PC-9 (cell line): ENCODE data around the gene CHRNB1. TPM values are rescaled to one million over a fixed set of nuclear protein-coding genes. Genes with fewer than 3 reads are reported as not detected.

Source experiments
- BruUV-seq: library from RNA; stranded (reverse); fragments of 400-500 nt; replicated peaks from 2 replicates; lab custom pipeline; 2021; lab: Mats Ljungman, UMichigan
- CTCF ChIA-PET: fragments of 300-600 bp; sonication (Branson Sonifier 250); formaldehyde crosslinking; loops from one replicate; lab custom pipeline; 2022; ENCODE audit warnings: antibody characterized with exemption; lab: Charles Lee
- POLR2A ChIA-PET: fragments of 300-600 bp; sonication (Branson Sonifier 250); formaldehyde crosslinking; loops from one replicate; lab custom pipeline; 2022; ENCODE audit warnings: antibody characterized with exemption; ENCODE audit not compliant: unreplicated experiment; lab: Charles Lee
- DNase-seq, 2 experiments: peaks; one replicate each; pipeline versions ENCODE4 v3.0.0 to v3.0.0-alpha.2; 2015 to 2022; ENCODE audit warnings: mixed read lengths in 1 of 2
- H2AFZ ChIP-seq: fragments of 200-600 bp; sonication (generic); 2 replicates; pipeline ENCODE4 v1.8.1; 2017; ENCODE audit warnings: antibody characterized with exemption
- H3F3A ChIP-seq: fragments of 200-600 bp; sonication (generic); 2 replicates; pipeline ENCODE4 v1.8.1; 2017; ENCODE audit warnings: antibody characterized with exemption, mild to moderate bottlenecking, low read depth; ENCODE audit not compliant: insufficient read depth
- H3K27ac ChIP-seq: fragments of 200-600 bp; sonication (generic); 2 replicates; pipeline ENCODE4 v1.6.1; 2016; ENCODE audit warnings: mixed run types
- H3K27me3 ChIP-seq: fragments of 200-600 bp; sonication (generic); 2 replicates; pipeline ENCODE4 v1.6.1; 2016; ENCODE audit warnings: low read depth, mixed run types; ENCODE audit not compliant: insufficient read depth
- H3K36me3 ChIP-seq: fragments of 200-600 bp; sonication (generic); 2 replicates; pipeline ENCODE4 v1.6.1; 2016; ENCODE audit warnings: low read depth, mixed run types
- H3K4me1 ChIP-seq: fragments of 200-600 bp; sonication (generic); replicated peaks from 2 replicates; pipeline ENCODE4 v1.6.1; 2016; ENCODE audit warnings: mixed run types; ENCODE audit not compliant: insufficient read depth
- H3K4me2 ChIP-seq: fragments of 200-600 bp; sonication (generic); 2 replicates; pipeline ENCODE4 v1.6.1; 2017; ENCODE audit warnings: mixed run types
- H3K4me3 ChIP-seq: fragments of 200-600 bp; sonication (generic); 2 replicates; pipeline ENCODE4 v1.6.1; 2016; ENCODE audit warnings: mixed run types
- H3K79me2 ChIP-seq: fragments of 200-600 bp; sonication (generic); 2 replicates; pipeline ENCODE4 v1.6.1; 2017; ENCODE audit warnings: low read depth, mixed run types
- H3K9me2 ChIP-seq: fragments of 200-600 bp; sonication (generic); 2 replicates; pipeline ENCODE4 v1.8.1; 2017; ENCODE audit warnings: mild to moderate bottlenecking; ENCODE audit not compliant: insufficient read depth
- H3K9me3 ChIP-seq: fragments of 200-600 bp; sonication (generic); 2 replicates; pipeline ENCODE4 v1.8.1; 2016; ENCODE audit warnings: low read depth; ENCODE audit not compliant: insufficient read depth
- H4K20me1 ChIP-seq: fragments of 200-600 bp; sonication (generic); 2 replicates; pipeline ENCODE4 v1.8.1; 2017; ENCODE audit not compliant: insufficient read depth
- EZH2 ChIP-seq: fragments of 200-600 bp; sonication (generic); IDR thresholded peaks from 2 replicates; pipeline ENCODE4 v1.8.0; 2017; ENCODE audit warnings: antibody characterized with exemption, low read depth
- intact Hi-C: fragments of 100-400 bp; cut with micrococcal nuclease; formaldehyde crosslinking; loops from one replicate; pipeline ENCODE4 v1.10.0; 2022; ENCODE audit not compliant: unreplicated experiment
- total RNA-seq: library from RNA; stranded (reverse); gene quantifications from 2 replicates; pipeline ENCODE4 v1.2.3, GENCODE V29; 2021
- TF ChIP-seq, protein P1 (sequence below): fragments of 200-600 bp; sonication (generic); conservative IDR thresholded peaks from 2 replicates; pipeline ENCODE4 v1.6.1; 2017; ENCODE audit warnings: mixed run types, antibody characterized with exemption, mild to moderate bottlenecking, moderate library complexity

CHRNB1 gene
- total RNA-seq, 1 experiment from 2014 or later, result 53.4 TPM

DNA sequence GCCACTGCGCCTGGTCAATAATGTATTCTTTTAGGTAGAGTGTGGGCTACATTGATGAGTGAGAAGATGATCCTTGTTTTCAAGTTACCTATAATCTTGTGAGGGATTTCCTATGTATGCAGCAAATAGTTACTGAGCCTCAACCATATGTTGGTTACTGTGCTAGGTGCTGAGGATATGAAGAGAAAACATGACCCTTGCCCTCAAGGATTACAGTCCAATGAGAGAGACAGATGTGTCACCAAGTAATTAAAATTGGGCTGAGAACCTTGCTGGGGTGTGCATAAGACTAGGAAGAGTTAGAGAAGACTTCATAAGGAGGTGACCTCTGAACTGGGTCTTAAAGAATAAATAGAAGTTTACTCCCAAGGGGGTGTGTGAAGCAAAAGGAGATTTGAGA is 46.7 kb downstream of the CHRNB1 start:
- intact Hi-C loops, result no loop called here
- Histone ChIP-seq H3K9me2 (no peaks in the 10 kb centered on the region), H3F3A (no peaks in the 10 kb centered on the region), H3K9me3 (no peaks in the 10 kb centered on the region), H3K4me3 (no peak overlapping the region), H2AFZ (no peak overlapping the region), H3K27me3 (no peaks in the 10 kb centered on the region), H3K27ac (no peak overlapping the region), H3K4me2 (no peak overlapping the region), H3K4me1 (peaks cover 4% of the 10 kb centered on the region), H3K36me3 (0 out of 2 replicates have a peak, but pooled peaks cover 6% of the 10 kb centered on the region), H4K20me1 (peaks cover 41% of the 10 kb centered on the region), H3K79me2 (peaks cover 76% of the 10 kb centered on the region)
- TF ChIP-seq, protein P1, sequence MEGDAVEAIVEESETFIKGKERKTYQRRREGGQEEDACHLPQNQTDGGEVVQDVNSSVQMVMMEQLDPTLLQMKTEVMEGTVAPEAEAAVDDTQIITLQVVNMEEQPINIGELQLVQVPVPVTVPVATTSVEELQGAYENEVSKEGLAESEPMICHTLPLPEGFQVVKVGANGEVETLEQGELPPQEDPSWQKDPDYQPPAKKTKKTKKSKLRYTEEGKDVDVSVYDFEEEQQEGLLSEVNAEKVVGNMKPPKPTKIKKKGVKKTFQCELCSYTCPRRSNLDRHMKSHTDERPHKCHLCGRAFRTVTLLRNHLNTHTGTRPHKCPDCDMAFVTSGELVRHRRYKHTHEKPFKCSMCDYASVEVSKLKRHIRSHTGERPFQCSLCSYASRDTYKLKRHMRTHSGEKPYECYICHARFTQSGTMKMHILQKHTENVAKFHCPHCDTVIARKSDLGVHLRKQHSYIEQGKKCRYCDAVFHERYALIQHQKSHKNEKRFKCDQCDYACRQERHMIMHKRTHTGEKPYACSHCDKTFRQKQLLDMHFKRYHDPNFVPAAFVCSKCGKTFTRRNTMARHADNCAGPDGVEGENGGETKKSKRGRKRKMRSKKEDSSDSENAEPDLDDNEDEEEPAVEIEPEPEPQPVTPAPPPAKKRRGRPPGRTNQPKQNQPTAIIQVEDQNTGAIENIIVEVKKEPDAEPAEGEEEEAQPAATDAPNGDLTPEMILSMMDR, result no peak
- TF ChIP-seq EZH2, result no peak
- BruUV-seq, result no TSS peak
- POLR2A ChIA-PET, result no interaction called here
- DNase-seq, result no peak
- CTCF ChIA-PET, result no interaction called here

DNA sequence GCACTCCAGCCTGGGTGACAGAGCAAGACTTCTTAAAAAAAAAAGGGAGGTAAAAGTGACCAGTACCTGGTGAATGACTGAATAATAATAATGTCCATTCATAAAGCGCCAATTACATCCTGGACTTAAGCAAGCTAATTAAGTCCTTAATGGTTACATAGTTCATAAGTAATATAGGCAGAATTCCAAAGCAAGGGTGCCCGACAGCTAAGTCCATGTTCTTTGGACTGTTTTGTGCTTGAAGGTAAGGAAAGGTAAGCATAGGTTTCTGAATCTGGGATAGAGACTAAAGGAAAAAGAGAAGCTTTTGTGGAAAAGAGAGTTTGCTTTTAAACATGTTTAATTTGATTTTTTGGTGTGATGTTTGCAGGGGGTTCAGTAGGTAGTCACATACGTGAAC is 49.1 kb downstream of the CHRNB1 start:
- H3K27me3 ChIP-seq, result no peaks in the 10 kb centered on the region
- TF ChIP-seq EZH2, result no peak
- TF ChIP-seq, protein P1, result no peak
- H3K4me1 ChIP-seq, result no peaks in the 10 kb centered on the region
- H3K9me3 ChIP-seq, result no peaks in the 10 kb centered on the region
- CTCF ChIA-PET, result interaction anchor here (0.6 kb wide), 1 partner anchor 518 kb away, joined by 14 read pairs; no protein-coding TSS in a partner anchor
- H2AFZ ChIP-seq, result no peak overlapping the region
- intact Hi-C loops, result no loop called here
- H3K27ac ChIP-seq, result no peak overlapping the region
- 0 out of 2 replicates have a peak, but pooled peaks cover 6% of the 10 kb centered on the region for H3K36me3 ChIP-seq
- H3F3A ChIP-seq, result no peaks in the 10 kb centered on the region
- no peak for DNase-seq
- H3K79me2 ChIP-seq, result peaks cover 57% of the 10 kb centered on the region
- H3K4me2 ChIP-seq, result no peak overlapping the region
- H3K9me2 ChIP-seq, result no peaks in the 10 kb centered on the region
- no TSS peak for BruUV-seq
- H3K4me3 ChIP-seq, result no peak overlapping the region
- POLR2A ChIA-PET, result no interaction called here
- H4K20me1 ChIP-seq, result peaks cover 37% of the 10 kb centered on the region

DNA sequence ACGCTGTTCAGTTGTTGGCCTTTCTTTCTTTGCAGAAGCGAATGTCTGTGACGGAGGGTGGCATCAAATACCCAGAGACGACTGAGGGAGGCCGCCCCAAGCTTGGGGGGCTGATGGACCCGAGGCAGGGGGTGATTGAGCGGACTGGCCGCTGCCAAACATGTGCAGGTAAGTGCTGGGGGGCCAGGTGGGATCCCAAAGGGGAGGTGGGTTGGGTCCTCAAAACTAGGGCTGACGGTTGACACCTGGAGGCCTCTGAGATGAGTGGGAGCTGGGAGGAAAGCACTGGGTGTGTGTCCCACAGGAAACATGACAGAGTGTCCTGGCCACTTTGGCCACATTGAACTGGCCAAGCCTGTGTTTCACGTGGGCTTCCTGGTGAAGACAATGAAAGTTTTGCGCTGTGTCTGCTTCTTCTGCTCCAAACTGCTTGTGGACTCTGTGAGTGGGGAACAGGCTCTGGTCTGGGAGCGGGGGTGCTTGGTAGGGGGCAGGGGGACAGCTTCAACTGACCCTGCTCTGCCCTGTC is 51.1 kb downstream of the CHRNB1 start:
- intact Hi-C loops, result no loop called here
- no peak for TF ChIP-seq EZH2
- TF ChIP-seq, protein P1, result no peak
- ChIA-PET CTCF (no interaction called here), POLR2A (no interaction called here)
- Histone ChIP-seq H3K27ac (no peak overlapping the region), H3K9me2 (no peaks in the 10 kb centered on the region), H3K79me2 (peaks cover 37% of the 10 kb centered on the region), H3F3A (no peaks in the 10 kb centered on the region), H3K4me1 (no peaks in the 10 kb centered on the region), H4K20me1 (peaks cover 21% of the 10 kb centered on the region), H3K27me3 (no peaks in the 10 kb centered on the region), H3K4me2 (no peak overlapping the region), H3K36me3 (0 out of 2 replicates have a peak, but pooled peaks cover 2% of the 10 kb centered on the region), H3K9me3 (no peaks in the 10 kb centered on the region), H2AFZ (no peak overlapping the region), H3K4me3 (no peak overlapping the region)
- BruUV-seq, result no TSS peak
- no peak for DNase-seq
